Endothelial cell of umbilical vein (primary cell): ENCODE data around the gene HDLBP. TPM values are rescaled to one million over a fixed set of nuclear protein-coding genes. Genes with fewer than 3 reads are reported as not detected.
A peak's percentile ranks its signal among the peaks of the same experiment; 100 is the strongest.

Source experiments
- BruUV-seq: library from RNA; stranded (reverse); fragments of 400-500 nt; replicated peaks from 2 replicates; lab custom pipeline; 2021; lab: Mats Ljungman, UMichigan
- CTCF ChIA-PET: fragments of 300-600, 350-600 bp; sonication (Branson Sonifier 250); formaldehyde crosslinking; loops from one replicate; lab custom pipeline; 2021; ENCODE audit warnings: antibody characterized with exemption, inconsistent platforms; lab: Charles Lee
- POLR2A ChIA-PET: fragments of 300-600, 350-600 bp; sonication (Branson Sonifier 250); formaldehyde crosslinking; loops from one replicate; lab custom pipeline; 2021; ENCODE audit warnings: antibody characterized with exemption, inconsistent platforms; lab: Charles Lee
- DNase-seq: peaks from one replicate; pipeline ENCODE4 v3.0.0-alpha.2; 2011; ENCODE audit warnings: low read depth, low spot score
- FAIRE-seq: peaks from 2 replicates; lab custom pipeline; 2011; peaks lifted over from hg19 to GRCh38; lab: Jason Lieb, UNC
- H2AFZ ChIP-seq: 2 replicates; pipeline ENCODE4 v1.6.0; 2012; ENCODE audit warnings: low read depth, low read length, control low read depth, inconsistent platforms
- H3K27ac ChIP-seq: 2 replicates; pipeline ENCODE4 v1.5.1; 2011; ENCODE audit warnings: low read depth, mild to moderate bottlenecking, control low read depth, low read length, moderate library complexity; ENCODE audit not compliant: insufficient read depth
- H3K27me3 ChIP-seq, 2 experiments: 2 replicates each; pipeline versions ENCODE4 v1.6.0 to v1.6.1; 2011; ENCODE audit warnings: low read length in 2 of 2, mixed read lengths in 1 of 2; ENCODE audit not compliant: control insufficient read depth in 2 of 2, insufficient read depth in 2 of 2
- H3K36me3 ChIP-seq, 2 experiments: 2 replicates in 1 of 2; 3 replicates in 1 of 2; pipeline ENCODE4 v1.5.1; 2011; ENCODE audit warnings: low read length in 2 of 2, mild to moderate bottlenecking in 1 of 2, moderate library complexity in 1 of 2; ENCODE audit not compliant: control insufficient read depth in 2 of 2, insufficient read depth in 2 of 2; ENCODE audit errors: extremely low read depth in 1 of 2
- H3K4me1 ChIP-seq: 3 replicates; pipeline ENCODE4 v1.5.1; 2011; ENCODE audit warnings: mild to moderate bottlenecking, low read length; ENCODE audit not compliant: control insufficient read depth, insufficient read depth; ENCODE audit errors: extremely low read depth
- H3K4me2 ChIP-seq: 2 replicates; pipeline ENCODE4 v1.6.1; 2011; ENCODE audit warnings: low read length, control low read depth, mixed read lengths; ENCODE audit not compliant: insufficient read depth
- H3K4me3 ChIP-seq, 3 experiments: fragments of 200-600 bp in 1 of 3; sonication (generic), shearing (Covaris generic) in 1 of 3; replicated peaks in 1 of 3; 2 replicates each; pipeline ENCODE4 v1.5.1; 2011 to 2016; ENCODE audit warnings: control low read depth in 3 of 3, low read length in 3 of 3, mild to moderate bottlenecking in 2 of 3, inconsistent platforms in 1 of 3, low read depth in 1 of 3, moderate library complexity in 1 of 3; ENCODE audit not compliant: insufficient read depth in 1 of 3
- H3K79me2 ChIP-seq: 2 replicates; pipeline ENCODE4 v1.6.0; 2012; ENCODE audit warnings: low read length, inconsistent platforms; ENCODE audit not compliant: control insufficient read depth, insufficient read depth
- H3K9ac ChIP-seq: replicated peaks from 2 replicates; pipeline ENCODE3; 2011; ENCODE audit warnings: low read length, control low read depth; ENCODE audit not compliant: insufficient read depth; ENCODE audit errors: extremely low read depth
- H3K9me1 ChIP-seq: replicated peaks from 3 replicates; pipeline ENCODE4 v1.6.0; 2011; ENCODE audit warnings: mild to moderate bottlenecking, low read length; ENCODE audit not compliant: control insufficient read depth, insufficient read depth; ENCODE audit errors: extremely low read depth
- H3K9me3 ChIP-seq: replicated peaks from 2 replicates; pipeline ENCODE4 v1.5.1; 2012; ENCODE audit warnings: low read length, inconsistent platforms; ENCODE audit not compliant: control insufficient read depth, insufficient read depth
- H4K20me1 ChIP-seq: replicated peaks from 2 replicates; pipeline ENCODE3; 2011; ENCODE audit warnings: mild to moderate bottlenecking, low read length; ENCODE audit not compliant: control insufficient read depth, insufficient read depth; ENCODE audit errors: extremely low read depth
- GATA2 ChIP-seq: IDR thresholded peaks from 2 replicates; pipeline ENCODE4 v1.7.0; 2011; ENCODE audit warnings: low read depth, mild to moderate bottlenecking, moderate library complexity, mixed read lengths, low read length; ENCODE audit not compliant: insufficient read length, insufficient read depth
- JUN ChIP-seq: IDR thresholded peaks from 2 replicates; pipeline ENCODE4 v1.6.1; 2011; ENCODE audit warnings: borderline replicate concordance, low read depth; ENCODE audit not compliant: insufficient read length, insufficient read depth
- MAX ChIP-seq: IDR thresholded peaks from 2 replicates; pipeline ENCODE4 v1.6.1; 2011; ENCODE audit not compliant: insufficient read depth, insufficient read length
- MYC ChIP-seq: IDR thresholded peaks from one replicate; pipeline ENCODE4 v1.6.1; 2011; ENCODE audit warnings: mild to moderate bottlenecking, low read depth, low read length
- POLR2AphosphoS5 ChIP-seq: IDR thresholded peaks from 2 replicates; pipeline ENCODE4 v1.6.1; 2012; ENCODE audit warnings: low read depth, mild to moderate bottlenecking, control low read depth, low read length, moderate library complexity; ENCODE audit not compliant: insufficient read depth
- dilution Hi-C: fragments of 300-500 bp; cut with MboI; formaldehyde crosslinking; loops from one replicate; pipeline ENCODE4 v1.15.0; 2019; ENCODE audit warnings: low sequenced_read_pairs; ENCODE audit not compliant: extremely low pct_ligation_motif_present
- intact Hi-C: fragments of 100-400 bp; cut with micrococcal nuclease; formaldehyde crosslinking; loops from one replicate; pipeline ENCODE4 v1.10.0; 2022
- polyA plus RNA-seq, 4 experiments: library from polyadenylated mRNA; depleted of rRNA in 3 of 4; stranded (reverse) in 3 of 4; unstranded in 1 of 4; fragments of >200 nt; gene quantifications; 2 replicates each; pipeline versions ENCODE4 v1.2.1 to v1.2.3, GENCODE V29; 2011 to 2012; ENCODE audit warnings: missing spikeins in 1 of 4
- total RNA-seq: library from RNA; stranded (reverse); gene quantifications from 2 replicates; pipeline ENCODE4 v1.2.3, GENCODE V29; 2021

Gene HDLBP
- total and polyA plus RNA-seq, 2 donors (not counting 3 experiments of a cell fraction or from before 2014, with no cell fraction given), result 379 to 569 TPM

- Histone ChIP-seq H3K4me2 (no peak overlapping the region), H3K4me3 (no peak overlapping the region), H4K20me1 (no peaks in the 10 kb centered on the region), H3K36me3 (peaks cover 37 to 54% of the 10 kb centered on the region in 2 experiments), H3K79me2 (peaks cover 21% of the 10 kb centered on the region), H3K27ac (no peak overlapping the region), H3K9me1 (no peaks in the 10 kb centered on the region), H3K9me3 (no peaks in the 10 kb centered on the region), H3K4me1 (peaks cover 11% of the 10 kb centered on the region), H2AFZ (no peak overlapping the region), H3K9ac (no peak overlapping the region), H3K27me3 (no peaks in the 10 kb centered on the region)
- FAIRE-seq (peak; percentile 91), DNase-seq (peak; percentile 56)
- dilution Hi-C loops, result no loop called here
- BruUV-seq, result no TSS peak
- TF ChIP-seq JUN (no peak), POLR2AphosphoS5 (peak; percentile 16), MAX (no peak), GATA2 (no peak), MYC (no peak)
- POLR2A ChIA-PET, result interaction anchor here (0.6 to 1.0 kb wide), 2 partner anchors 37 to 56 kb away, joined by 3 to 4 read pairs; partner anchors contain the start of genes HDLBP and SEPTIN2
- CTCF ChIA-PET, result interaction anchor here (0.6 to 1.7 kb wide), 6 partner anchors 9 to 407 kb away, joined by 3 to 7 read pairs (median 4); no protein-coding TSS in a partner anchor
- intact Hi-C loops, result no loop called here
These were observed 56.8 kb downstream of the HDLBP start for GRCh38 chr2:241258505-241259280.
